ENCODE measurements around the gene TTYH2. TPM values are rescaled to one million over a fixed set of nuclear protein-coding genes. Genes with fewer than 3 reads are reported as not detected.

TTYH2 gene
- total and polyA plus RNA-seq, 2 donors (not counting 1 experiment from before 2014, with no cell fraction given): 3.0 to 3.1 TPM

DNA sequence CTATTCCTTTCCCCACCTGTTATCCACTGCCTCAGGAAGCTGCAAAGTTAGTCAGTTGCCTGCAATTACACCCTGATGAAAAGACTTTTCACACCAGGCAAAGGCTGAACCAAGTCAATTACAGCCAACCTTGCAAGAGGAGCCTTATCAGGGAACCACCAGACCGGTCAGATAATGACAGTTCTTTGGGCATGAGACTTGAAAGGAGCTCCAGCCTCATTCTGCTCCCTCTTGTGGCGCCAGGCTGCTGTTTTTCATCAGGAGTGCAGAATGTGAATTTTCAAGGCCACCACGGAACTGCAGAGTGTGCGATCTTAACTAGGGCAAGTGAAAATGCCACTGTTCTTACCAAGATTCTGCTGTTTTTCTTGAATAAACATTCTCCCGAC lies 83.2 kb downstream of the TTYH2 start:
- H2AFZ ChIP-seq (ENCODE audit: insufficient read depth, low read depth, low read length, poor library complexity, severe bottlenecking): no peak overlapping the region
- 13% methylated on average over 4 of the region's 5 CpGs for WGBS (ENCODE audit: insufficient coverage)
- no peaks in the 10 kb centered on the region for H4K20me1 ChIP-seq (ENCODE audit: control insufficient read depth, insufficient read depth, low read length, poor library complexity, severe bottlenecking)
- peaks cover 0 to 6% (median 0%) of the 10 kb centered on the region in 3 donors for H3K9me3 ChIP-seq (ENCODE audit: control extremely low read depth in 1 of 3, control insufficient read depth in 2 of 3, insufficient read depth in 1 of 3, low read length in 2 of 3)
- DNase-seq (no peak), ATAC-seq (ENCODE audit: low read depth) (no peak)
- Mint-ChIP-seq H3K4me3 (no peak overlapping the region), H3K4me1 (no peaks in the 10 kb centered on the region), H3K9me3 (ENCODE audit: insufficient read depth) (no peaks in the 10 kb centered on the region), H3K27me3 (peaks cover 15% of the 10 kb centered on the region), H3K27ac (no peak overlapping the region)
- CTCF ChIA-PET: no interaction called here
- H3K4me2 ChIP-seq (replicated peaks; ENCODE audit: low read depth, low read length, poor library complexity, severe bottlenecking): no peak overlapping the region
- H3K4me1 ChIP-seq (ENCODE audit: control insufficient read depth in 2 of 2, insufficient read depth in 2 of 2, low read length in 2 of 2): no peaks in the 10 kb centered on the region
- TF ChIP-seq EZH2 (IDR thresholded peaks at IDR 0.05; ENCODE audit: borderline replicate concordance, insufficient read depth, low read depth, low read length, poor library complexity, severe bottlenecking): no peak
- TF ChIP-seq, protein P1, sequence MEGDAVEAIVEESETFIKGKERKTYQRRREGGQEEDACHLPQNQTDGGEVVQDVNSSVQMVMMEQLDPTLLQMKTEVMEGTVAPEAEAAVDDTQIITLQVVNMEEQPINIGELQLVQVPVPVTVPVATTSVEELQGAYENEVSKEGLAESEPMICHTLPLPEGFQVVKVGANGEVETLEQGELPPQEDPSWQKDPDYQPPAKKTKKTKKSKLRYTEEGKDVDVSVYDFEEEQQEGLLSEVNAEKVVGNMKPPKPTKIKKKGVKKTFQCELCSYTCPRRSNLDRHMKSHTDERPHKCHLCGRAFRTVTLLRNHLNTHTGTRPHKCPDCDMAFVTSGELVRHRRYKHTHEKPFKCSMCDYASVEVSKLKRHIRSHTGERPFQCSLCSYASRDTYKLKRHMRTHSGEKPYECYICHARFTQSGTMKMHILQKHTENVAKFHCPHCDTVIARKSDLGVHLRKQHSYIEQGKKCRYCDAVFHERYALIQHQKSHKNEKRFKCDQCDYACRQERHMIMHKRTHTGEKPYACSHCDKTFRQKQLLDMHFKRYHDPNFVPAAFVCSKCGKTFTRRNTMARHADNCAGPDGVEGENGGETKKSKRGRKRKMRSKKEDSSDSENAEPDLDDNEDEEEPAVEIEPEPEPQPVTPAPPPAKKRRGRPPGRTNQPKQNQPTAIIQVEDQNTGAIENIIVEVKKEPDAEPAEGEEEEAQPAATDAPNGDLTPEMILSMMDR (IDR thresholded peaks at IDR 0.05): no peak
- no peak overlapping the region for H3K27ac ChIP-seq (ENCODE audit: low read length in 2 of 2)
- H3K27me3 ChIP-seq (replicated peaks in 1 of 4; ENCODE audit: control extremely low read depth in 1 of 4, control insufficient read depth in 3 of 4, insufficient read depth in 4 of 4, low read length in 3 of 4): peaks cover 0 to 16% (median 7%) of the 10 kb centered on the region in 4 experiments
- H3K9ac ChIP-seq (ENCODE audit: low read length): no peak overlapping the region
- no peaks in the 10 kb centered on the region for H3K79me2 ChIP-seq (ENCODE audit: control insufficient read depth, insufficient read depth, low read length)
- intact Hi-C loops (cut with micrococcal nuclease): no loop called here
- POLR2A ChIA-PET: no interaction called here
- no peak overlapping the region for H3K4me3 ChIP-seq (ENCODE audit: control extremely low read depth in 1 of 5, extremely low read depth in 1 of 5, insufficient read depth in 1 of 5, low read depth in 2 of 5, low read length in 4 of 5)
- no peaks in the 10 kb centered on the region for H3K36me3 ChIP-seq (replicated peaks in 1 of 2; ENCODE audit: control extremely low read depth in 1 of 2, control insufficient read depth in 1 of 2, extremely low read depth in 1 of 2, insufficient read depth in 2 of 2, low read length in 1 of 2)

DNA sequence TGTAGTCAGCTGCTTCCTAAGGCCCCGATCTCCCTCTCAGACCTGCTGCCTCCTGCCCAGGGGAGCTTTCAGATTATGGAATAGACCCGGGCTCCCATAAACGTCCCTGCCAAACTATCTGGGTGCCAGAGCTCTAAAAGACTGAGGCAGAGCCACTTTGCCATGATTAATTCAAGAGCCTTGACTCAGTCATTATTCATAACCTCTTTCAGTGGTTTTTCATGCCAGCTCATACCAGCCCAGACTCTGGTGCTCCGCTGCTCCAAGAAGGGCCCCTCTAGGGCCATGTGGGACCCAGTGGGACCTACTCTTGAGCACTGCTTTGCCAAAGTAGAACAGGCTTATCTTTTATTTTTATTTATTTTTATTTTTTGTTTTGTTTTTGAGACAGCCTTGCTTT lies 84.6 kb downstream of the TTYH2 start:
- H3K27me3 ChIP-seq (replicated peaks in 1 of 4; ENCODE audit: control extremely low read depth in 1 of 4, control insufficient read depth in 3 of 4, insufficient read depth in 4 of 4, low read length in 3 of 4): peaks cover 0 to 16% (median 7%) of the 10 kb centered on the region in 4 experiments
- 70% methylated on average over 3 of the region's 4 CpGs for WGBS (ENCODE audit: insufficient coverage)
- Mint-ChIP-seq H3K4me1 (no peaks in the 10 kb centered on the region), H3K27me3 (peaks cover 15% of the 10 kb centered on the region), H3K4me3 (no peak overlapping the region), H3K9me3 (ENCODE audit: insufficient read depth) (no peaks in the 10 kb centered on the region), H3K27ac (no peak overlapping the region)
- CTCF ChIA-PET: no interaction called here
- POLR2A ChIA-PET: no interaction called here
- intact Hi-C loops (cut with micrococcal nuclease): no loop called here
- H3K4me2 ChIP-seq (replicated peaks; ENCODE audit: low read depth, low read length, poor library complexity, severe bottlenecking): no peak overlapping the region
- H3K79me2 ChIP-seq (ENCODE audit: control insufficient read depth, insufficient read depth, low read length): no peaks in the 10 kb centered on the region
- TF ChIP-seq, protein P1 (IDR thresholded peaks at IDR 0.05): no peak
- no peak overlapping the region for H3K9ac ChIP-seq (ENCODE audit: low read length)
- no peaks in the 10 kb centered on the region for H3K4me1 ChIP-seq (ENCODE audit: control insufficient read depth in 2 of 2, insufficient read depth in 2 of 2, low read length in 2 of 2)
- no peak for ATAC-seq (ENCODE audit: low read depth)
- H4K20me1 ChIP-seq (ENCODE audit: control insufficient read depth, insufficient read depth, low read length, poor library complexity, severe bottlenecking): no peaks in the 10 kb centered on the region
- H3K4me3 ChIP-seq (ENCODE audit: control extremely low read depth in 1 of 5, extremely low read depth in 1 of 5, insufficient read depth in 1 of 5, low read depth in 2 of 5, low read length in 4 of 5): no peak overlapping the region
- no peak overlapping the region for H2AFZ ChIP-seq (ENCODE audit: insufficient read depth, low read depth, low read length, poor library complexity, severe bottlenecking)
- no peak for DNase-seq
- peaks cover 0 to 6% (median 0%) of the 10 kb centered on the region in 3 donors for H3K9me3 ChIP-seq (ENCODE audit: control extremely low read depth in 1 of 3, control insufficient read depth in 2 of 3, insufficient read depth in 1 of 3, low read length in 2 of 3)
- no peaks in the 10 kb centered on the region for H3K36me3 ChIP-seq (replicated peaks in 1 of 2; ENCODE audit: control extremely low read depth in 1 of 2, control insufficient read depth in 1 of 2, extremely low read depth in 1 of 2, insufficient read depth in 2 of 2, low read length in 1 of 2)
- H3K27ac ChIP-seq (ENCODE audit: low read length in 2 of 2): no peak overlapping the region
